Endothelial cell (in vitro differentiated cells): ENCODE data around the gene ASTN1. TPM values are rescaled to one million over a fixed set of nuclear protein-coding genes. Genes with fewer than 3 reads are reported as not detected.

Experiments used
- DNase-seq: peaks from one replicate; pipeline ENCODE4 v3.0.0; 2021; ENCODE audit warnings: low spot score
- H3K27ac Mint-ChIP-seq: one replicate; pipeline ENCODE4 v1.8.0; 2021; ENCODE audit warnings: mixed read lengths, inconsistent platforms; ENCODE audit not compliant: unreplicated experiment
- H3K27me3 Mint-ChIP-seq: one replicate; pipeline ENCODE4 v1.8.0; 2021; ENCODE audit warnings: mild to moderate bottlenecking, moderate library complexity, mixed read lengths, inconsistent platforms; ENCODE audit not compliant: unreplicated experiment
- H3K36me3 Mint-ChIP-seq: one replicate; pipeline ENCODE4 v1.8.0; 2021; ENCODE audit warnings: mild to moderate bottlenecking, low read depth, mixed read lengths, inconsistent platforms; ENCODE audit not compliant: unreplicated experiment
- H3K4me1 Mint-ChIP-seq: one replicate; pipeline ENCODE4 v1.8.0; 2021; ENCODE audit warnings: mild to moderate bottlenecking, mixed read lengths, inconsistent platforms; ENCODE audit not compliant: unreplicated experiment
- H3K4me3 Mint-ChIP-seq: one replicate; pipeline ENCODE4 v1.8.0; 2021; ENCODE audit warnings: mild to moderate bottlenecking, mixed read lengths, inconsistent platforms; ENCODE audit not compliant: unreplicated experiment
- H3K9me3 Mint-ChIP-seq: one replicate; pipeline ENCODE4 v1.8.0; 2021; ENCODE audit warnings: mixed read lengths, inconsistent platforms; ENCODE audit not compliant: unreplicated experiment
- total RNA-seq: library from RNA; stranded (reverse); fragmentation: NEBNext Ultra II Directional; extraction: Animal tissue kit (Norgen Biotek cat#: 25700); gene quantifications from one replicate; pipeline ENCODE4 v1.2.1, GENCODE V29; 2021; ENCODE audit not compliant: unreplicated experiment
- TF ChIP-seq, protein P1 (sequence below): fragments of 200-600 bp; sonication (generic); IDR thresholded peaks from one replicate; pipeline ENCODE4 v1.5.0; 2021; ENCODE audit warnings: antibody characterized with exemption; ENCODE audit not compliant: unreplicated experiment

Gene ASTN1
- total RNA-seq, 1 donor from 2014 or later: 66.6 TPM

DNA sequence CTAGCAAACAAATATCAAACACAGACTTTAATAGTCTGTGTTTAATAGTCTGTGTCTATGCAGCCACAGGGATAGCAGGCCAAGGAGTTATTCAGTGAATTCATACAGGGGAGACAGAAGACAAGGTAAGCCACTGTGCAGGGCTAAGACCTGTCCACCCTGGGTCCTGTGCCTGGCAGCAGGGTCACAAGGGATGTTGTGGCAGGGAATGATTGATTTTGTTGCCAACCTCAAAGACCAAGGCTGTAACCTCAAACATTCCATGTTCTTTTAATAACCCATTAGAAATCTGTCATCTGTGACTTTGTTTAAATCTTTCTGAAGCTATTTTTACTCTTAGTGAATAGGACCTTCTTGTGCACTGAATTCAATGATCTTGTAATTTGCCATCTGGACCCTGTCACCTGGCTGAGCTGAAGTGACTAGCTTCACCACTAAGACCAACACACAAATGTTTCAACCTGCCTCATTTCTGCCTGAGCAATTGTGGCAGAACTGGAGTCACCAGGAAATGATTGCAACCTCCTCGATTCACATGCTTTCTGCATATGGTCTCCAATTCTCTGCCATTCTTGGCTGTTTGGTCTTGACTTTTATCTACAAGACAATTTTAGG lies 154.2 kb downstream of the ASTN1 start:
- Mint-ChIP-seq H3K27me3 (peaks cover 3% of the 10 kb centered on the region), H3K27ac (no peak overlapping the region), H3K4me3 (no peak overlapping the region), H3K4me1 (peaks cover 9% of the 10 kb centered on the region), H3K36me3 (peaks cover 27% of the 10 kb centered on the region), H3K9me3 (no peaks in the 10 kb centered on the region)
- DNase-seq: no peak
- TF ChIP-seq, protein P1, sequence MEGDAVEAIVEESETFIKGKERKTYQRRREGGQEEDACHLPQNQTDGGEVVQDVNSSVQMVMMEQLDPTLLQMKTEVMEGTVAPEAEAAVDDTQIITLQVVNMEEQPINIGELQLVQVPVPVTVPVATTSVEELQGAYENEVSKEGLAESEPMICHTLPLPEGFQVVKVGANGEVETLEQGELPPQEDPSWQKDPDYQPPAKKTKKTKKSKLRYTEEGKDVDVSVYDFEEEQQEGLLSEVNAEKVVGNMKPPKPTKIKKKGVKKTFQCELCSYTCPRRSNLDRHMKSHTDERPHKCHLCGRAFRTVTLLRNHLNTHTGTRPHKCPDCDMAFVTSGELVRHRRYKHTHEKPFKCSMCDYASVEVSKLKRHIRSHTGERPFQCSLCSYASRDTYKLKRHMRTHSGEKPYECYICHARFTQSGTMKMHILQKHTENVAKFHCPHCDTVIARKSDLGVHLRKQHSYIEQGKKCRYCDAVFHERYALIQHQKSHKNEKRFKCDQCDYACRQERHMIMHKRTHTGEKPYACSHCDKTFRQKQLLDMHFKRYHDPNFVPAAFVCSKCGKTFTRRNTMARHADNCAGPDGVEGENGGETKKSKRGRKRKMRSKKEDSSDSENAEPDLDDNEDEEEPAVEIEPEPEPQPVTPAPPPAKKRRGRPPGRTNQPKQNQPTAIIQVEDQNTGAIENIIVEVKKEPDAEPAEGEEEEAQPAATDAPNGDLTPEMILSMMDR: no peak

DNA sequence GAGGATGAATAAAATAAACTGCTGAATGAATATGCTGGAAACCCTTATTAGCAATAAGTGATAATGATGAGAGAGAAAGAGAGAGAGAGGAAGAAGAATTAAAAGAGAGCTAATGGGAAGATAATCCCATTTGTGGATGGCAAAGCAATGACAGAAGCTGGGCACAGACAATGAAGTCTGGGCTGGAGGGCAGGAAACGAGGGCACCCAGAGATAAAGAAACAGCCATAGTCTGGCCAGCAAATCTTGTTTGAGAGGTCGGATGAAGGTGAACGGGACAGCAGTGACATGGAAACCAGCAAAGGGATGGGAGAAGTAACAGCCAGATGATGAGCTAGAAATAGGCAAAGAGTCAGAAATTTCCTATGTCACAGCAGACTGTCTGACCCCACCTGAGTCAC lies 155.9 kb downstream of the ASTN1 start:
- no peaks in the 10 kb centered on the region for H3K9me3 Mint-ChIP-seq
- H3K4me3 Mint-ChIP-seq: peak overlapping the region; percentile 43
- TF ChIP-seq, protein P1: no peak
- DNase-seq: no peak
- H3K27ac Mint-ChIP-seq: peak overlapping the region; percentile 55
- H3K4me1 Mint-ChIP-seq: peaks cover 9% of the 10 kb centered on the region
- H3K36me3 Mint-ChIP-seq: peaks cover 27% of the 10 kb centered on the region
- H3K27me3 Mint-ChIP-seq: peaks cover 3% of the 10 kb centered on the region

DNA sequence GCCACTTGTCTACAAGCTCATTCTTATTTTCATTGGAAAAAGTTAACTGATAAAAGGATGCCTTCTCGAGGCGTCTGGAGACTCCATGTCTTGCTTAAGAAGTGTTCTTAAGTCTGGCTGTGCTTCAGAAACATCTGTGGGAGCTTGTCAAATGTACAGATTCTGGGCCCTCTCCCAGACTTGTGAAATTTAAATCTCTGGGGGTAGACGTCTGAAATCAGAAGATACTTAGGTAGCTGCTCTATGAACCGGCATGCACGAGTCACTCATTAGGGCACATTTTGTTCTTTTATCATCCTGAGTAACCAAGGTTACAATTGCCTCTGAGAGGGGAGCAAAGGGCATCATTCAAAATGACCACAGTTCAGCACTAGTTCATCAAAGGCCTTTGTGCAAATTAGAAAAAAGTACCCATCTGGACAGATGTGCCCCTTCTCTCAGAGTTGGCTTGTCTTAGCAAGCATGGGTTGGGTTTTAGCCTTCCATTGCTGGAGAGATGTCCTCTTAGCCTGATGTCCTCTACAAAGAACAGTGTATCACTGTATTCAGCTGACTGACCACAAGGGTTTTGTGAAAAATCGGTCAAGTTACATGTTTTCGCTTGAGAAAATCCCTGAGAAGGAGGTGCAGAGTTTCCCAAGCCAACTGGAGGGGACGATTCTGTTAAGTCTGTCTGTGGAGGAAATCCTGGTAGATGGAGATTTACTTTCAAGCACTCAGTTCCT lies 156.9 kb downstream of the ASTN1 start:
- Mint-ChIP-seq H3K4me1 (peaks cover 9% of the 10 kb centered on the region), H3K36me3 (peaks cover 21% of the 10 kb centered on the region), H3K9me3 (no peaks in the 10 kb centered on the region), H3K27ac (peak overlapping the region; percentile 55), H3K27me3 (peaks cover 3% of the 10 kb centered on the region), H3K4me3 (peak overlapping the region; percentile 9)
- TF ChIP-seq, protein P1: no peak
- no peak for DNase-seq

DNA sequence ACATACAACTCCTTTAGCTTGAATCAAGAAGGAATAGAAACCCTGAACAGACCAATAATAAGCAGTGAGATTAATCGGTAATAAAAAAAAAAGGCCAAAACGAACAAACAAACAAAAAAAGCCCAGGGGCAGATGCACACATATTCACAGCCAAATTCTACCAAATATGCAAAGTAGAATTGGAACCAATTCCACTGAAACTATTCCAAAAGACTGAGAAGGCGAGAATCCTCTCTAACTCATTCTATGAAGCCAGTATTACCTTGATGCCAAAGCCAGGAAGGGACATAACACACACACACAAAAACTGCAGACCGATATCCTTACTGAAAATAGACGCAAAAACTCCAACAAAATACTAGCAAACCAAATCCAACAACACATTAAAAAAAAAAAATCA lies 161.6 kb downstream of the ASTN1 start:
- H3K4me1 Mint-ChIP-seq: peaks cover 9% of the 10 kb centered on the region
- H3K27ac Mint-ChIP-seq: no peak overlapping the region
- no peaks in the 10 kb centered on the region for H3K9me3 Mint-ChIP-seq
- H3K4me3 Mint-ChIP-seq: no peak overlapping the region
- peaks cover 9% of the 10 kb centered on the region for H3K36me3 Mint-ChIP-seq
- H3K27me3 Mint-ChIP-seq: no peaks in the 10 kb centered on the region
- TF ChIP-seq, protein P1: no peak
- no peak for DNase-seq

DNA sequence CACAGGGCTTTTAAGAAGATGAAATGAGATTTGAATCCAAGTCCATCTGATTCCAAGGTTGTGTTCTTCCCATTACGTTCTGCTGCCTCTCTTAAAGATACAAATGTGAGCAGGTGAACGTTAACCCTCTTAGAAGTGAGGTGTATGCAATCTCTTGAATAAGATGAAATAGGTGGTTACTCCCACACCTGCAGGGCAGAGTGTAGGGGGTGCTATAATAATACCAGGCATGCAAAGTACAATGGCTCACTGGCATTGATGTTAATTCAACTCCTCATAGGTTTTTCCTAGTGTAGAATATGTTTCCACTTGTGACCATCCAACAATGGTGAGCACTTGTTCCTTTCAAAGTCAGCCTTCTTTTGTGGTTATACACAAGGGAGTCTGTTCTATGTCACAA lies 163.0 kb downstream of the ASTN1 start:
- Mint-ChIP-seq H3K4me1 (peaks cover 8% of the 10 kb centered on the region), H3K9me3 (no peaks in the 10 kb centered on the region), H3K27ac (no peak overlapping the region), H3K27me3 (no peaks in the 10 kb centered on the region), H3K36me3 (peaks cover 5% of the 10 kb centered on the region), H3K4me3 (no peak overlapping the region)
- DNase-seq: no peak
- TF ChIP-seq, protein P1: no peak
